ENCODE results near the gene ALOX5. TPM values are rescaled to one million over a fixed set of nuclear protein-coding genes. Genes with fewer than 3 reads are reported as not detected.

ALOX5 gene
- total and polyA plus RNA-seq, 10 of the 15 experiments (the other 5 are each of a cell fraction or from before 2014, with no cell fraction given), result 0.43 to 102 (median 34.2) TPM

DNA sequence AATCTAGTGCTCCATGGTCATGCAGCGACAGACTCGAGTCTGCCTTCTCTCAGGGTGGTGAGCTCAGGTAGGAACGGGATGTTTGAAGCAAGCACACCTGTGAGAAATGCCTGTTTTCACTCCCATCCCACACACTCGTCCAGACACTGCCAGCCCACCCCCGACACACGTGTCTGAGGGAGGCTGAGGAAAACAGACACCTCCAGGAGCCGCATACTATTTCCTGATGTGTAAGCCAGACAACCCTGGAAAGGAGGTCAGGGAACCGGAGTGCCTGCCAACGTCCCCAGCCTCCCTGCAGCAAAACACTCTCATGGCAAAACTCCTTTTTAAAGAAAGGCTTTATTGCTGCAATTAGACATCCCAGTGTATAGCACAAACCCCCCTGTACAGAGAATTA lies 80.2 kb downstream of the ALOX5 start (continued):
- TF ChIP-seq EP300 (IDR thresholded peaks at IDR 0.05; ENCODE audit: borderline replicate concordance in 1 of 2, control insufficient read depth in 1 of 2, low read depth in 2 of 2, low read length in 2 of 2) (no peak), TCF12 (IDR thresholded peaks at IDR 0.05; ENCODE audit: low read depth, low read length) (no peak)
- TF ChIP-seq, protein P1, sequence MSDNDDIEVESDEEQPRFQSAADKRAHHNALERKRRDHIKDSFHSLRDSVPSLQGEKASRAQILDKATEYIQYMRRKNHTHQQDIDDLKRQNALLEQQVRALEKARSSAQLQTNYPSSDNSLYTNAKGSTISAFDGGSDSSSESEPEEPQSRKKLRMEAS (IDR thresholded peaks at IDR 0.05; ENCODE audit: low read depth, low read length), result no peak
- TF ChIP-seq, protein P2, sequence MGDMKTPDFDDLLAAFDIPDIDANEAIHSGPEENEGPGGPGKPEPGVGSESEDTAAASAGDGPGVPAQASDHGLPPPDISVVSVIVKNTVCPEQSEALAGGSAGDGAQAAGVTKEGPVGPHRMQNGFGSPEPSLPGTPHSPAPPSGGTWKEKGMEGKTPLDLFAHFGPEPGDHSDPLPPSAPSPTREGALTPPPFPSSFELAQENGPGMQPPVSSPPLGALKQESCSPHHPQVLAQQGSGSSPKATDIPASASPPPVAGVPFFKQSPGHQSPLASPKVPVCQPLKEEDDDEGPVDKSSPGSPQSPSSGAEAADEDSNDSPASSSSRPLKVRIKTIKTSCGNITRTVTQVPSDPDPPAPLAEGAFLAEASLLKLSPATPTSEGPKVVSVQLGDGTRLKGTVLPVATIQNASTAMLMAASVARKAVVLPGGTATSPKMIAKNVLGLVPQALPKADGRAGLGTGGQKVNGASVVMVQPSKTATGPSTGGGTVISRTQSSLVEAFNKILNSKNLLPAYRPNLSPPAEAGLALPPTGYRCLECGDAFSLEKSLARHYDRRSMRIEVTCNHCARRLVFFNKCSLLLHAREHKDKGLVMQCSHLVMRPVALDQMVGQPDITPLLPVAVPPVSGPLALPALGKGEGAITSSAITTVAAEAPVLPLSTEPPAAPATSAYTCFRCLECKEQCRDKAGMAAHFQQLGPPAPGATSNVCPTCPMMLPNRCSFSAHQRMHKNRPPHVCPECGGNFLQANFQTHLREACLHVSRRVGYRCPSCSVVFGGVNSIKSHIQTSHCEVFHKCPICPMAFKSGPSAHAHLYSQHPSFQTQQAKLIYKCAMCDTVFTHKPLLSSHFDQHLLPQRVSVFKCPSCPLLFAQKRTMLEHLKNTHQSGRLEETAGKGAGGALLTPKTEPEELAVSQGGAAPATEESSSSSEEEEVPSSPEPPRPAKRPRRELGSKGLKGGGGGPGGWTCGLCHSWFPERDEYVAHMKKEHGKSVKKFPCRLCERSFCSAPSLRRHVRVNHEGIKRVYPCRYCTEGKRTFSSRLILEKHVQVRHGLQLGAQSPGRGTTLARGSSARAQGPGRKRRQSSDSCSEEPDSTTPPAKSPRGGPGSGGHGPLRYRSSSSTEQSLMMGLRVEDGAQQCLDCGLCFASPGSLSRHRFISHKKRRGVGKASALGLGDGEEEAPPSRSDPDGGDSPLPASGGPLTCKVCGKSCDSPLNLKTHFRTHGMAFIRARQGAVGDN (IDR thresholded peaks at IDR 0.05), result no peak
- TF ChIP-seq, protein P3, sequence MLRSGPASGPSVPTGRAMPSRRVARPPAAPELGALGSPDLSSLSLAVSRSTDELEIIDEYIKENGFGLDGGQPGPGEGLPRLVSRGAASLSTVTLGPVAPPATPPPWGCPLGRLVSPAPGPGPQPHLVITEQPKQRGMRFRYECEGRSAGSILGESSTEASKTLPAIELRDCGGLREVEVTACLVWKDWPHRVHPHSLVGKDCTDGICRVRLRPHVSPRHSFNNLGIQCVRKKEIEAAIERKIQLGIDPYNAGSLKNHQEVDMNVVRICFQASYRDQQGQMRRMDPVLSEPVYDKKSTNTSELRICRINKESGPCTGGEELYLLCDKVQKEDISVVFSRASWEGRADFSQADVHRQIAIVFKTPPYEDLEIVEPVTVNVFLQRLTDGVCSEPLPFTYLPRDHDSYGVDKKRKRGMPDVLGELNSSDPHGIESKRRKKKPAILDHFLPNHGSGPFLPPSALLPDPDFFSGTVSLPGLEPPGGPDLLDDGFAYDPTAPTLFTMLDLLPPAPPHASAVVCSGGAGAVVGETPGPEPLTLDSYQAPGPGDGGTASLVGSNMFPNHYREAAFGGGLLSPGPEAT (IDR thresholded peaks at IDR 0.05; ENCODE audit: low read depth), result no peak

DNA sequence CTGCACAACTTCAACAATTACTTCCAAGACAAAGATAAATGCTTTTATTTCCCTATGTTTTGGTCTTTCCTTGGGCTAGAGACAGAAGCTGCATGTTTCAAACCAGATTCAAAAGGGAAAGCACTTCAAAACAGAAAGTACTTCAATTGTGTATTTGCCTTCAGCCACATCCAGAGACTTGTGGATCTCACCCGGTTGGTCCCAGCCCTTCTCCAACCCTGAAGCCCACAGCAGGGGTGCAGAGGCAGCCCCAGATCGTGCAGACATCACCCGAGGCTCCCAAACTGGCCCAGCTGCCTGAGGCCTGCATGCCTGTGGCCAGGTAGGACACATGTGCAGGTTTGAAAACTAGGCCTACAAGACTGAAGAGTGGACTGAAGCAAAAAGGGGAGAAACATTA lies 80.8 kb downstream of the ALOX5 start:
- peak; percentile 29; the same call in 2 of the 3 replicates for ATAC-seq
- CTCF ChIA-PET, result no interaction called here
- RAD21 ChIA-PET (ENCODE audit: unreplicated experiment), result no interaction called here

More for the DNA sequence above, 80.8 kb downstream of the ALOX5 start:
- TF ChIP-seq ZSCAN29 (IDR thresholded peaks at IDR 0.05) (no peak), MXI1 (IDR thresholded peaks at IDR 0.05; ENCODE audit: low read depth, low read length) (no peak), GATAD2B (conservative IDR thresholded peaks at IDR 0.05; ENCODE audit: low read depth) (no peak)
- TF ChIP-seq, protein P4, sequence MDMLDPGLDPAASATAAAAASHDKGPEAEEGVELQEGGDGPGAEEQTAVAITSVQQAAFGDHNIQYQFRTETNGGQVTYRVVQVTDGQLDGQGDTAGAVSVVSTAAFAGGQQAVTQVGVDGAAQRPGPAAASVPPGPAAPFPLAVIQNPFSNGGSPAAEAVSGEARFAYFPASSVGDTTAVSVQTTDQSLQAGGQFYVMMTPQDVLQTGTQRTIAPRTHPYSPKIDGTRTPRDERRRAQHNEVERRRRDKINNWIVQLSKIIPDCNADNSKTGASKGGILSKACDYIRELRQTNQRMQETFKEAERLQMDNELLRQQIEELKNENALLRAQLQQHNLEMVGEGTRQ (IDR thresholded peaks at IDR 0.05; ENCODE audit: borderline replicate concordance, low read depth, low read length), result no peak
- Histone ChIP-seq H2AFZ (ENCODE audit: control insufficient read depth, low read depth, low read length) (peak overlapping the region; percentile 15; the same call in 1 of the 2 replicates), H3K9me3 (replicated peaks; ENCODE audit: control insufficient read depth, insufficient read depth, low read length) (no peaks in the 10 kb centered on the region; the same call in 1 of the 3 replicates), H3K4me2 (ENCODE audit: control insufficient read depth, insufficient read depth) (peak overlapping the region; percentile 14; the same call in 1 of the 2 replicates), H3K27me3 (replicated peaks in 1 of 2; ENCODE audit: control insufficient read depth in 2 of 2, insufficient read depth in 2 of 2, low read length in 1 of 2) (no peaks in the 10 kb centered on the region), H3K4me1 (ENCODE audit: control insufficient read depth, insufficient read depth, low read length) (peaks cover 30% of the 10 kb centered on the region), H4K20me1 (ENCODE audit: control insufficient read depth, insufficient read depth) (no peaks in the 10 kb centered on the region), H3K36me3 (ENCODE audit: control insufficient read depth in 2 of 2, insufficient read depth in 2 of 2, low read length in 1 of 2) (peaks cover 2 to 3% of the 10 kb centered on the region in 2 experiments; a peak in 1 of 4 replicates), H3K27ac (ENCODE audit: control insufficient read depth, insufficient read depth) (peak overlapping the region; percentile 61), H3K4me3 (no peak overlapping the region), H3K79me2 (ENCODE audit: control insufficient read depth, insufficient read depth, low read length) (no peaks in the 10 kb centered on the region), H3K9ac (ENCODE audit: control insufficient read depth, insufficient read depth, low read length) (no peak overlapping the region)
- in situ Hi-C loops (cut with MboI) (no loop called here), intact Hi-C loops (cut with micrococcal nuclease; ENCODE audit: unreplicated experiment) (no loop called here)
- ChIA-PET POLR2A (no interaction called here), SMC1A (ENCODE audit: uncharacterized antibody, unreplicated experiment) (no interaction called here)
- 17% methylated on average over 3 of the region's 3 CpGs for WGBS (ENCODE audit: insufficient coverage, insufficient replicate concordance, low lambda C conversion rate, missing lambda C conversion rate)
- BruUV-seq (replicated peaks), result no TSS peak
- FAIRE-seq, result no peak
- DNase-seq (ENCODE audit: low read depth, low spot score), result no peak
